Smooth muscle cell (in vitro differentiated cells): Measurements from ENCODE around the gene SAMD11. TPM values are rescaled to one million over a fixed set of nuclear protein-coding genes. Genes with fewer than 3 reads are reported as not detected.

Experiments
- DNase-seq: peaks from one replicate; lab custom pipeline; 2025; ENCODE audit not compliant: unreplicated experiment; lab: John Stamatoyannopoulos, UW
- H2AFZ ChIP-seq: fragments of 200-600 bp; sonication (generic); 2 replicates; pipeline ENCODE4 v1.6.0; 2016; ENCODE audit warnings: antibody characterized with exemption, low read depth, mild to moderate bottlenecking
- H3F3A ChIP-seq: fragments of 200-600 bp; sonication (generic); 2 replicates; pipeline ENCODE4 v1.6.0; 2017; ENCODE audit warnings: antibody characterized with exemption, low read depth
- H3K27ac ChIP-seq: fragments of 200-600 bp; sonication (generic); 2 replicates; pipeline ENCODE4 v1.5.1; 2016; ENCODE audit warnings: low read depth, mild to moderate bottlenecking
- H3K27me3 ChIP-seq: fragments of 200-600 bp; sonication (generic); 2 replicates; pipeline ENCODE4 v1.6.1; 2016; ENCODE audit warnings: low read depth, mild to moderate bottlenecking
- H3K36me3 ChIP-seq: fragments of 200-600 bp; sonication (generic); 2 replicates; pipeline ENCODE4 v1.5.1; 2016; ENCODE audit warnings: low read depth
- H3K4me1 ChIP-seq: fragments of 200-600 bp; sonication (generic); 2 replicates; pipeline ENCODE4 v1.5.1; 2016; ENCODE audit warnings: low read depth
- H3K4me2 ChIP-seq: fragments of 200-600 bp; sonication (generic); 2 replicates; pipeline ENCODE4 v1.6.0; 2016; ENCODE audit warnings: mild to moderate bottlenecking
- H3K4me3 ChIP-seq: fragments of 200-600 bp; sonication (generic); 2 replicates; pipeline ENCODE4 v1.5.1; 2016; ENCODE audit warnings: mild to moderate bottlenecking
- H3K79me2 ChIP-seq: fragments of 200-600 bp; sonication (generic); 2 replicates; pipeline ENCODE4 v1.6.0; 2016; ENCODE audit warnings: low read depth, mild to moderate bottlenecking
- H3K9ac ChIP-seq: fragments of 200-600 bp; sonication (generic); 2 replicates; pipeline ENCODE4 v1.6.0; 2016; ENCODE audit warnings: low read depth
- H3K9me3 ChIP-seq: fragments of 200-600 bp; sonication (generic); replicated peaks from 2 replicates; pipeline ENCODE4 v1.5.1; 2016; ENCODE audit warnings: low read depth
- H4K20me1 ChIP-seq: fragments of 200-600 bp; sonication (generic); 2 replicates; pipeline ENCODE4 v1.6.0; 2016; ENCODE audit warnings: low read depth
- WGBS: methylation state at CpG from one replicate; pipeline ENCODE4 v1.1.7; 2016; ENCODE audit warnings: low lambda C conversion rate; 5-methylcytosine and 5-hydroxymethylcytosine counted together
- polyA plus RNA-seq: library from polyadenylated mRNA; unstranded; fragments of >200 nt; fragmentation: Nextera tagmentation; extraction: Ambion mirVana; gene quantifications from 2 replicates; pipeline ENCODE4 v1.2.1, GENCODE V29; 2016
- total RNA-seq: library from RNA; depleted of rRNA; stranded (reverse); fragments of >200 nt; gene quantifications from 2 replicates; pipeline ENCODE4 v1.2.3, GENCODE V29; 2014
- TF ChIP-seq, protein P1 (sequence below): fragments of 200-600 bp; sonication (generic); IDR thresholded peaks from 2 replicates; pipeline ENCODE4 v1.5.1; 2017; ENCODE audit warnings: borderline replicate concordance, mild to moderate bottlenecking, antibody characterized with exemption; ENCODE audit not compliant: insufficient read depth, poor library complexity, severe bottlenecking

SAMD11 gene
- total and polyA plus RNA-seq, 2 experiments from 2014 or later: 18.0 to 21.1 TPM

GRCh38 chr1:901108-901859, 22.4 kb upstream of the SAMD11 start:
- no peak overlapping the region for H2AFZ ChIP-seq
- H3K27me3 ChIP-seq: peaks cover 17% of the 10 kb centered on the region
- peaks cover 6% of the 10 kb centered on the region for H3F3A ChIP-seq
- 83% methylated on average over 18 of the region's 18 CpGs for WGBS
- no peak for DNase-seq
- no peaks in the 10 kb centered on the region for H4K20me1 ChIP-seq
- H3K4me2 ChIP-seq: no peak overlapping the region
- no peaks in the 10 kb centered on the region for H3K9me3 ChIP-seq
- TF ChIP-seq, protein P1, sequence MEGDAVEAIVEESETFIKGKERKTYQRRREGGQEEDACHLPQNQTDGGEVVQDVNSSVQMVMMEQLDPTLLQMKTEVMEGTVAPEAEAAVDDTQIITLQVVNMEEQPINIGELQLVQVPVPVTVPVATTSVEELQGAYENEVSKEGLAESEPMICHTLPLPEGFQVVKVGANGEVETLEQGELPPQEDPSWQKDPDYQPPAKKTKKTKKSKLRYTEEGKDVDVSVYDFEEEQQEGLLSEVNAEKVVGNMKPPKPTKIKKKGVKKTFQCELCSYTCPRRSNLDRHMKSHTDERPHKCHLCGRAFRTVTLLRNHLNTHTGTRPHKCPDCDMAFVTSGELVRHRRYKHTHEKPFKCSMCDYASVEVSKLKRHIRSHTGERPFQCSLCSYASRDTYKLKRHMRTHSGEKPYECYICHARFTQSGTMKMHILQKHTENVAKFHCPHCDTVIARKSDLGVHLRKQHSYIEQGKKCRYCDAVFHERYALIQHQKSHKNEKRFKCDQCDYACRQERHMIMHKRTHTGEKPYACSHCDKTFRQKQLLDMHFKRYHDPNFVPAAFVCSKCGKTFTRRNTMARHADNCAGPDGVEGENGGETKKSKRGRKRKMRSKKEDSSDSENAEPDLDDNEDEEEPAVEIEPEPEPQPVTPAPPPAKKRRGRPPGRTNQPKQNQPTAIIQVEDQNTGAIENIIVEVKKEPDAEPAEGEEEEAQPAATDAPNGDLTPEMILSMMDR: no peak
- no peaks in the 10 kb centered on the region for H3K79me2 ChIP-seq
- H3K4me3 ChIP-seq: no peak overlapping the region
- no peaks in the 10 kb centered on the region for H3K4me1 ChIP-seq
- no peak overlapping the region for H3K27ac ChIP-seq
- no peak overlapping the region for H3K9ac ChIP-seq
- no peaks in the 10 kb centered on the region for H3K36me3 ChIP-seq

GRCh38 chr1:902802-903201, 20.9 kb upstream of the SAMD11 start:
- no peak for DNase-seq
- TF ChIP-seq, protein P1: no peak
- Histone ChIP-seq H3K79me2 (no peaks in the 10 kb centered on the region), H3F3A (peaks cover 8% of the 10 kb centered on the region), H3K27me3 (peaks cover 8% of the 10 kb centered on the region), H3K9ac (no peak overlapping the region), H3K4me3 (no peak overlapping the region), H3K4me2 (no peak overlapping the region), H3K9me3 (no peaks in the 10 kb centered on the region), H3K36me3 (no peaks in the 10 kb centered on the region), H4K20me1 (no peaks in the 10 kb centered on the region), H2AFZ (no peak overlapping the region), H3K27ac (no peak overlapping the region), H3K4me1 (no peaks in the 10 kb centered on the region)
- 96% methylated on average over 21 of the region's 21 CpGs for WGBS

GRCh38 chr1:903305-903704, 20.4 kb upstream of the SAMD11 start:
- no peak for DNase-seq
- Histone ChIP-seq H2AFZ (no peak overlapping the region), H3K79me2 (no peaks in the 10 kb centered on the region), H3K4me2 (no peak overlapping the region), H3K36me3 (no peaks in the 10 kb centered on the region), H3K4me3 (no peak overlapping the region), H3K4me1 (no peaks in the 10 kb centered on the region), H3K9me3 (no peaks in the 10 kb centered on the region), H3K27me3 (peaks cover 3% of the 10 kb centered on the region), H3F3A (peaks cover 8% of the 10 kb centered on the region), H3K27ac (no peak overlapping the region), H3K9ac (no peak overlapping the region), H4K20me1 (no peaks in the 10 kb centered on the region)
- 91% methylated on average over 10 of the region's 10 CpGs for WGBS
- TF ChIP-seq, protein P1: no peak
